ENCODE results near the gene ZSCAN5A.

DNA sequence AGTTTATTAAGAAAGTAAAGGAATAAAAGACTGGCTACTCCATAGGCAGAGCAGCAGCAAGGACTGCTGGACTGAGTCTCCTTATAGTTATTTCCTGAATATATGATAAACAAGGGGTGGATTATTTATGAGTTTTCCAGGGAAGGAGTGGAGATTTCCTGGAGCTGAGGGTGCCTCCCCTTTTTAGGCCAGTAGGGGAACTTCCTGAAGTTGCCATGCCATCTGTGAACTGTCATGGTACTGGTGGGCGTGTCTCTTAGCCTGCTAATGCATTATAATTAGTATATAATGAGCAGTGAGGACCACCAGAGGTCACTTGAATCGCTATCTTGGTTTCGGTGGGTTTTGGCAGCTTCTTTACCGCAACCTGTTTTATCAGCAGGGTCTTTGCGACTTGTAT is 13.5 kb downstream of the ZSCAN5A start:
- TF ChIP-seq CTCF (conservative IDR thresholded peaks at IDR 0.05; ENCODE audit: low read length) = no peak
- TF ChIP-seq EZH2phosphoT487 (IDR thresholded peaks at IDR 0.05; ENCODE audit: borderline replicate concordance, low read depth, low read length) = no peak

Data from OCI-LY7 (cell line).